Astrocyte of the cerebellum (primary cell): ENCODE data around the gene ZFYVE21.

ENCODE experiments used
- DNase-seq: peaks from one replicate; pipeline ENCODE4 v3.0.0-alpha.2; 2011; ENCODE audit warnings: low read depth
- H3K4me3 ChIP-seq: 2 replicates; pipeline ENCODE4 v1.5.1; 2011; ENCODE audit warnings: mild to moderate bottlenecking, low read depth, low read length, moderate library complexity
- CTCF ChIP-seq: IDR thresholded peaks from 2 replicates; pipeline ENCODE4 v1.5.1; 2012; ENCODE audit warnings: low read length, low read depth, moderate library complexity, mild to moderate bottlenecking; ENCODE audit errors: missing control alignments
- in situ Hi-C: cut with HindIII; loops from 2 replicates; pipeline ENCODE4 v1.10.0; 2017; ENCODE audit warnings: low sequenced_read_pairs

ZFYVE21 gene

GRCh38 chr14:103714063-103714724, 1.4 kb upstream of the ZFYVE21 start:
- no peak for DNase-seq
- peak overlapping the region; percentile 65 for H3K4me3 ChIP-seq
- in situ Hi-C loops = no loop called here
- no peak for TF ChIP-seq CTCF

- peak overlapping the region; percentile 65 for H3K4me3 ChIP-seq
- no peak for TF ChIP-seq CTCF
- in situ Hi-C loops = no loop called here
- no peak for DNase-seq
Observed at GRCh38 chr14:103716091-103716801, 636 bp downstream of the ZFYVE21 start.

DNA sequence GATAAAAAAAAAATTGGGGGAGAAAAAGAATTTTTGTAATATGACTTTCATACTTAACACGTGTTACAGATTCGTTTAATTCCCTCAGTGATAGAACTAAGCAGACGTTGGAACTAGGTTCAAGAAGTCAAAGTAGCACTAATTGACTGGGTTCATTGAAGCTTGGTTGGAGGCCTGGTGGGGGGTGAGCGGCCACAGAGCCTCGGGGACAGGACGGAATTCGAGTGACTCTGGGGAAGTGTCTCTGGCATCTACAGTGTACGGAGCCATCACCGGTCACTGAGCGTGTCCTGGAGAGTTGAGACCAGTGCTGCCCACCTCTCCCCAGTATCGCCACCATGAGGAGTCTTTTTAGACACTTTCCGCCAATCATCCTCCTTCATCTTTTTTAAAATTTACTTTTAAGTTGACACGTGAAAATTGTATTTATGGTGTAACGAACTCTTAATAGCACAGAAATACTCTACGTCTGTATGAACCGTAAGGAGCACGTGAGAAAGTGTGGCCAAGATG, 1.3 kb downstream of the ZFYVE21 start:
- no peak for DNase-seq
- in situ Hi-C loops = no loop called here
- no peak for TF ChIP-seq CTCF

GRCh38 chr14:103718572-103718971, 3.0 kb downstream of the ZFYVE21 start:
- no peak overlapping the region for H3K4me3 ChIP-seq
- in situ Hi-C loops = no loop called here
- DNase-seq = peak; percentile 56
- TF ChIP-seq CTCF = no peak

More for the DNA sequence above, 1.3 kb downstream of the ZFYVE21 start:
- H3K4me3 ChIP-seq = peak overlapping the region; percentile 65

DNA sequence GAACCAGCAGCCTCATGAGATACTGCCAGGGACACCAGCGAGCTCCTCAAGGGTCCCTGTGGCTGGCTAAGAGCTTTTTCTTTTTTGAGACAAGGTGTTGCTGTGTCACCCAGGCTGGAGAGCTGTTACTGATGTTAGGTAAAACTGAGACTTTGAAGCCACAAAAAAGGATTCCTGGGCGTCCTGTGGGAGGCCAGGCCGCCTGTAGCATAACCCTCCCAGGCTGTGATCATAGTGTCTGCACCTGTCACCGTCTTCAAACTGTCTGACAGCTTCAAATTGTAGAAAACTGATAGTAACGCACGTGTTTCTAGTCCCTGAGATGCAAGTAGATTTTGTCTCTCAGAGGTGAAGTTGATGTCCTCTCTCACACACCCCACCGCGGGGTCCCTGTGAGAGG, 4.1 kb downstream of the ZFYVE21 start:
- TF ChIP-seq CTCF = no peak
- H3K4me3 ChIP-seq = no peak overlapping the region
- in situ Hi-C loops = no loop called here
- no peak for DNase-seq

DNA sequence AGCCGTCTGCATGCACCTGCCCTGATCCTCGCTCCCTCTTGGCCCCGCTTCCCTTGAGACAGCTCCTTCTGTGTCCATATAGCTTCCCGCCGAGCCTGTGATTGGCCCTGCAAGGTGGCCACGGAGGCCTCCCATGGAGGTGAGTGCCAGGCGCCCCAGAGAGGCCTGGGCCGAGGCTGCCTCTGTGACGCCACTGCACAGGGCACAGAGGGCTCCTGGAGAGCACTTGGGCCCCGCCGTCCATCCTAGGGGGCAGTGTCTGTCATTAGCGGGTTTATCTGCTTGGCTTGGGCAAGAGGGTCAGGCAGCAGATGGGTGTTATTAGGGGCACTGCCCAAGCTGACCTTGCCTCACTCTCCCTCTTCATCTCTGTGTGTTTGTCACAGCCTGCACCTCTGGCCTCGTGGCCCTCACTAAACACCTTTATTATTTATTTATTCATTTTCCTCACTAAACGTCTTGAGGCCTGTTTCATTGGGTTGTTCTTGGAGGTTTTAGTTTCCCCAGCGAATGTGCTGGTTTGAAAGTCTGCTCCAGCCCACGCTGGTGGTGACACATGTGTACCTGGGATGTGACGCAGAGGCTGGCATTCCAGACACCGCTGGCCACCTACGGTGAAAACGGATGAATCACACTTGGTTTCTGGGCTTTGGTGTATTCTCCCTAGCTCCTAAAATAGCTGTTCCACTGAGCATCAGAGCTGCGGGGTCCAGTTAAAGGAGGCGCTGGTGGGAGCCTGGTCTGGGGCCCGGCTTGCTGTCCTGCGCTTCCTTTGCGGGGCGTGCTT, 5.9 kb downstream of the ZFYVE21 start:
- peak; percentile 82 for DNase-seq

More for the DNA sequence above, 5.9 kb downstream of the ZFYVE21 start:
- TF ChIP-seq CTCF = no peak
- in situ Hi-C loops = no loop called here
- H3K4me3 ChIP-seq = no peak overlapping the region
